IMR-90 (cell line): ENCODE results near the gene TMEM9. TPM values are rescaled to one million over a fixed set of nuclear protein-coding genes. Genes with fewer than 3 reads are reported as not detected.

Source experiments
- ATAC-seq: fragments of 200-7000 bp; cut with Tn5 transposase; 2 replicates; pipeline ENCODE4 v1.9.1; 2020; ENCODE audit warnings: low read depth, mild to moderate bottlenecking, moderate library complexity
- BruUV-seq: library from RNA; stranded (reverse); fragments of 400-500 nt; replicated peaks from 2 replicates; lab custom pipeline; 2021; lab: Mats Ljungman, UMichigan
- CTCF ChIA-PET: fragments of 300-600 bp; formaldehyde crosslinking; extraction: SDS; loops from one replicate; lab custom pipeline; 2021; ENCODE audit warnings: antibody characterized with exemption; lab: Yijun Ruan, JAX
- POLR2A ChIA-PET: fragments of 300-600 bp; sonication (Branson Sonifier 250); formaldehyde crosslinking; loops from one replicate; lab custom pipeline; 2022; ENCODE audit warnings: antibody characterized with exemption; ENCODE audit not compliant: unreplicated experiment; lab: Charles Lee
- DNase-seq: peaks from one replicate; pipeline ENCODE4 v3.0.0; 2013
- H2AFZ ChIP-seq: replicated peaks from 2 replicates; pipeline ENCODE3; 2013; ENCODE audit warnings: low read length, mild to moderate bottlenecking; ENCODE audit not compliant: poor library complexity
- H2AK5ac ChIP-seq: 2 replicates; pipeline ENCODE4 v1.6.1; 2013; ENCODE audit warnings: low read depth, low read length, inconsistent platforms
- H2AK9ac ChIP-seq: replicated peaks from 2 replicates; pipeline ENCODE3; 2013; ENCODE audit warnings: mild to moderate bottlenecking, low read depth, low read length, moderate library complexity; ENCODE audit not compliant: poor library complexity
- H2BK120ac ChIP-seq: 2 replicates; pipeline ENCODE4 v1.6.1; 2013; ENCODE audit warnings: low read depth, low read length, inconsistent platforms
- H2BK15ac ChIP-seq: 3 replicates; pipeline ENCODE4 v1.6.1; 2013; ENCODE audit warnings: low read depth, low read length, inconsistent platforms
- H2BK20ac ChIP-seq: 2 replicates; pipeline ENCODE4 v1.6.1; 2013; ENCODE audit warnings: low read depth, mild to moderate bottlenecking, inconsistent platforms, low read length, moderate library complexity
- H2BK5ac ChIP-seq: 2 replicates; pipeline ENCODE4 v1.6.1; 2013; ENCODE audit warnings: mild to moderate bottlenecking, low read depth, low read length, inconsistent platforms; ENCODE audit not compliant: poor library complexity, severe bottlenecking
- H3K14ac ChIP-seq: replicated peaks from 2 replicates; pipeline ENCODE4 v1.6.1; 2013; ENCODE audit warnings: low read depth, low read length, inconsistent platforms
- H3K18ac ChIP-seq: 2 replicates; pipeline ENCODE4 v1.6.1; 2013; ENCODE audit warnings: low read depth, low read length, control low read depth
- H3K23ac ChIP-seq: 2 replicates; pipeline ENCODE4 v1.6.1; 2013; ENCODE audit warnings: low read depth, low read length, inconsistent platforms
- H3K27ac ChIP-seq: 2 replicates; pipeline ENCODE4 v1.5.1; 2013; ENCODE audit warnings: mild to moderate bottlenecking, control low read depth, low read length; ENCODE audit not compliant: insufficient read depth
- H3K27me3 ChIP-seq: 2 replicates; pipeline ENCODE4 v1.6.1; 2013; ENCODE audit warnings: low read length; ENCODE audit not compliant: control insufficient read depth, insufficient read depth
- H3K36me3 ChIP-seq: 2 replicates; pipeline ENCODE4 v1.6.1; 2013; ENCODE audit warnings: low read length, mixed read lengths; ENCODE audit not compliant: control insufficient read depth, insufficient read depth
- H3K4ac ChIP-seq: 2 replicates; pipeline ENCODE4 v1.6.1; 2013; ENCODE audit warnings: low read depth, low read length, inconsistent platforms
- H3K4me1 ChIP-seq: 2 replicates; pipeline ENCODE4 v1.6.1; 2013; ENCODE audit warnings: low read length, mixed read lengths; ENCODE audit not compliant: control insufficient read depth, insufficient read depth
- H3K4me2 ChIP-seq: 2 replicates; pipeline ENCODE4 v1.6.1; 2013; ENCODE audit warnings: low read depth, mild to moderate bottlenecking, control low read depth, low read length, moderate library complexity
- H3K4me3 ChIP-seq: 2 replicates; pipeline ENCODE4 v1.5.1; 2013; ENCODE audit warnings: low read depth, mild to moderate bottlenecking, control low read depth, low read length, moderate library complexity; ENCODE audit not compliant: insufficient read depth
- H3K56ac ChIP-seq: 2 replicates; pipeline ENCODE4 v1.6.1; 2013; ENCODE audit warnings: low read length, inconsistent platforms; ENCODE audit not compliant: insufficient read depth; ENCODE audit errors: extremely low read depth
- H3K79me1 ChIP-seq, 2 experiments: 2 replicates each; pipeline ENCODE4 v1.6.1; 2013; ENCODE audit warnings: low read length in 2 of 2, inconsistent platforms in 1 of 2, low read depth in 1 of 2
- H3K9ac ChIP-seq: 2 replicates; pipeline ENCODE4 v1.6.1; 2013; ENCODE audit warnings: low read depth, low read length, control low read depth
- H3K9me1 ChIP-seq: 2 replicates; pipeline ENCODE4 v1.6.1; 2013; ENCODE audit warnings: low read length, inconsistent platforms; ENCODE audit not compliant: insufficient read depth
- H3K9me3 ChIP-seq: 2 replicates; pipeline ENCODE4 v1.6.1; 2013; ENCODE audit warnings: low read length; ENCODE audit not compliant: control insufficient read depth, insufficient read depth
- H4K20me1 ChIP-seq: 2 replicates; pipeline ENCODE4 v1.6.1; 2013; ENCODE audit warnings: low read length, inconsistent platforms; ENCODE audit not compliant: insufficient read depth
- H4K5ac ChIP-seq: 2 replicates; pipeline ENCODE4 v1.6.1; 2013; ENCODE audit warnings: mild to moderate bottlenecking, low read depth, low read length, control low read depth
- H4K8ac ChIP-seq, 2 experiments: 2 replicates each; pipeline ENCODE4 v1.6.1; 2013; ENCODE audit warnings: low read depth in 2 of 2, low read length in 2 of 2, control low read depth in 1 of 2, inconsistent platforms in 1 of 2
- H4K91ac ChIP-seq: 2 replicates; pipeline ENCODE4 v1.6.1; 2013; ENCODE audit warnings: low read depth, low read length, inconsistent platforms; ENCODE audit not compliant: insufficient read depth
- BHLHE40 ChIP-seq: fragments of 150-350 bp; IDR thresholded peaks from 2 replicates; pipeline ENCODE4 v1.6.1; 2016; ENCODE audit warnings: mild to moderate bottlenecking, low read depth, low read length
- CEBPB ChIP-seq: IDR thresholded peaks from 2 replicates; pipeline ENCODE4 v1.6.1; 2012; ENCODE audit warnings: low read depth, low read length, improper control_type of control experiment
- CHD1 ChIP-seq: IDR thresholded peaks from 2 replicates; pipeline ENCODE4 v1.6.1; 2012; ENCODE audit warnings: low read depth, low read length, improper control_type of control experiment
- CTCF ChIP-seq: conservative IDR thresholded peaks from 2 replicates; pipeline ENCODE4 v1.5.1; 2012; ENCODE audit warnings: mild to moderate bottlenecking, low read depth, low read length, improper control_type of control experiment
- ELK1 ChIP-seq: fragments of 150-350 bp; IDR thresholded peaks from 2 replicates; pipeline ENCODE4 v1.6.1; 2016; ENCODE audit warnings: low read depth, mild to moderate bottlenecking, low read length, moderate library complexity, borderline replicate concordance
- FOS ChIP-seq: fragments of 150-350 bp; IDR thresholded peaks from 2 replicates; pipeline ENCODE4 v1.6.1; 2016; ENCODE audit warnings: low read depth, low read length
- MAFK ChIP-seq: IDR thresholded peaks from 2 replicates; pipeline ENCODE4 v1.6.1; 2012; ENCODE audit warnings: low read depth, low read length, improper control_type of control experiment
- MAZ ChIP-seq: IDR thresholded peaks from 2 replicates; pipeline ENCODE4 v1.6.1; 2012; ENCODE audit warnings: low read depth, mild to moderate bottlenecking, low read length, improper control_type of control experiment, moderate library complexity, borderline replicate concordance
- MXI1 ChIP-seq: IDR thresholded peaks from 2 replicates; pipeline ENCODE4 v1.6.1; 2012; ENCODE audit warnings: low read depth, mild to moderate bottlenecking, low read length, moderate library complexity, borderline replicate concordance
- NFE2L2 ChIP-seq: fragments of 150-350 bp; IDR thresholded peaks from 2 replicates; pipeline ENCODE4 v1.6.1; 2016; ENCODE audit warnings: low read depth, mild to moderate bottlenecking, low read length
- POLR2A ChIP-seq: IDR thresholded peaks from 2 replicates; pipeline ENCODE4 v1.6.1; 2012; ENCODE audit warnings: mild to moderate bottlenecking, low read depth, low read length
- RAD21 ChIP-seq: IDR thresholded peaks from 2 replicates; pipeline ENCODE4 v1.6.1; 2012; ENCODE audit warnings: low read length, improper control_type of control experiment
- RCOR1 ChIP-seq: IDR thresholded peaks from 2 replicates; pipeline ENCODE4 v1.6.1; 2012; ENCODE audit warnings: mild to moderate bottlenecking, low read length, improper control_type of control experiment; ENCODE audit not compliant: insufficient replicate concordance
- RFX5 ChIP-seq: IDR thresholded peaks from 2 replicates; pipeline ENCODE4 v1.8.0; 2012; ENCODE audit warnings: low read depth, mild to moderate bottlenecking, low read length, moderate library complexity
- SMC3 ChIP-seq: fragments of 150-350 bp; IDR thresholded peaks from 2 replicates; pipeline ENCODE4 v1.6.1; 2016; ENCODE audit warnings: low read depth, mild to moderate bottlenecking, antibody characterized with exemption, low read length, moderate library complexity
- USF2 ChIP-seq: fragments of 150-350 bp; IDR thresholded peaks from 2 replicates; pipeline ENCODE4 v1.6.1; 2017; ENCODE audit warnings: mild to moderate bottlenecking, antibody characterized with exemption, low read length, low read depth
- WGBS, 2 experiments: methylation state at CpG; one replicate each; pipeline versions ENCODE4 v1.1.5 to v1.1.7; 2013; ENCODE audit warnings: missing lambda C conversion rate in 2 of 2; ENCODE audit not compliant: insufficient read length in 1 of 2; ENCODE audit errors: extremely low coverage in 2 of 2; 5-methylcytosine and 5-hydroxymethylcytosine counted together
- dilution Hi-C: fragments of 300-500 bp; cut with HindIII; formaldehyde crosslinking; loops from one replicate; pipeline ENCODE4 v1.14.3; 2018; ENCODE audit warnings: low sequenced_read_pairs; ENCODE audit not compliant: unreplicated experiment
- in situ Hi-C: fragments of 300-500 bp; cut with MboI; formaldehyde crosslinking; loops from 3 replicates; pipeline ENCODE4 v1.14.3; 2019; ENCODE audit warnings: low sequenced_read_pairs, inconsistent platforms, mixed read lengths
- intact Hi-C: fragments of 100-400 bp; cut with micrococcal nuclease; formaldehyde crosslinking; loops from 2 replicates; pipeline ENCODE4 v1.10.0; 2022
- polyA plus RNA-seq, 3 experiments: library from polyadenylated mRNA; depleted of rRNA; stranded (reverse); fragments of >200 nt; gene quantifications; 2 replicates each; pipeline ENCODE4 v1.2.3, GENCODE V29; 2012; ENCODE audit warnings: low replicate concordance in 1 of 3
- total RNA-seq: library from RNA; depleted of rRNA; stranded (reverse); fragments of >200 nt; gene quantifications from 2 replicates; pipeline ENCODE4 v1.2.3, GENCODE V29; 2012

TMEM9 gene
- total and polyA plus RNA-seq, 2 of the 4 experiments (the other 2 are of a cell fraction): 76.7 to 107 TPM

- Histone ChIP-seq H2AK9ac (no peak overlapping the region), H4K20me1 (no peaks in the 10 kb centered on the region), H3K79me1 (no peaks in the 10 kb centered on the region), H2AFZ (no peak overlapping the region), H2BK15ac (no peak overlapping the region), H2BK20ac (no peak overlapping the region), H3K14ac (no peak overlapping the region), H3K9me3 (no peaks in the 10 kb centered on the region), H2BK5ac (no peak overlapping the region), H3K18ac (no peak overlapping the region), H3K9me1 (no peaks in the 10 kb centered on the region), H3K56ac (no peak overlapping the region), H3K9ac (no peak overlapping the region), H3K36me3 (no peaks in the 10 kb centered on the region), H3K4me1 (peaks cover 2% of the 10 kb centered on the region; the same call in 1 of the 2 replicates), H3K27me3 (peaks cover 52% of the 10 kb centered on the region), H3K27ac (no peak overlapping the region), H3K4me2 (no peak overlapping the region), H3K23ac (no peak overlapping the region), H4K8ac (no peak overlapping the region), H3K4ac (no peak overlapping the region), H4K5ac (no peak overlapping the region), H3K4me3 (no peak overlapping the region), H4K91ac (no peak overlapping the region), H2BK120ac (no peak overlapping the region), H2AK5ac (no peak overlapping the region)
- BruUV-seq: no TSS peak
- ATAC-seq (no peak), DNase-seq (no peak)
- CTCF ChIA-PET: interaction anchor here (0.7 to 2.6 kb wide), 2 partner anchors 26 to 35 kb away, joined by 3 to 7 read pairs; no protein-coding TSS in a partner anchor
- POLR2A ChIA-PET: interaction anchor here (0.6 kb wide), 1 partner anchor 280 kb away, joined by 3 read pairs; no protein-coding TSS in a partner anchor
- no CpG with 5 or more reads among the region's 3 CpGs for WGBS, 2 experiments
- TF ChIP-seq RCOR1: no peak
- TF ChIP-seq RAD21: no peak
- TF ChIP-seq USF2: no peak
- TF ChIP-seq SMC3: no peak
- TF ChIP-seq MAZ: no peak
- no peak for TF ChIP-seq FOS
- TF ChIP-seq CTCF: no peak
- TF ChIP-seq CEBPB: no peak
- TF ChIP-seq MAFK: no peak
- no peak for TF ChIP-seq CHD1
- TF ChIP-seq RFX5: no peak
- no peak for TF ChIP-seq POLR2A
- no peak for TF ChIP-seq MXI1
- no peak for TF ChIP-seq NFE2L2
- TF ChIP-seq BHLHE40: no peak
- TF ChIP-seq ELK1: no peak
- intact Hi-C loops (no loop called here), dilution Hi-C loops (no loop called here), in situ Hi-C loops (no loop called here)
Observed at GRCh38 chr1:201112926-201113325, 41.3 kb downstream of the TMEM9 start.
